H1 (cell line): ENCODE measurements around the gene SLC19A1. TPM values are rescaled to one million over a fixed set of nuclear protein-coding genes. Genes with fewer than 3 reads are reported as not detected.

Source experiments
- CTCF ChIA-PET: fragments of 300-600 bp; sonication (Branson Sonifier 250); formaldehyde crosslinking; loops from one replicate; lab custom pipeline; 2021; ENCODE audit not compliant: partially characterized antibody; lab: Charles Lee
- POLR2A ChIA-PET: fragments of 300-600 bp; sonication (Branson Sonifier 250); formaldehyde crosslinking; loops from one replicate; lab custom pipeline; 2021; ENCODE audit warnings: inconsistent platforms; ENCODE audit not compliant: partially characterized antibody; lab: Charles Lee
- DNase-seq, 2 experiments: peaks; one replicate each; pipeline versions ENCODE4 v3.0.0 to v3.0.0-alpha.2; 2010 to 2022; ENCODE audit warnings: low spot score in 2 of 2, low read depth in 1 of 2, mixed read lengths in 1 of 2
- FAIRE-seq: peaks from 2 replicates; lab custom pipeline; 2011; peaks lifted over from hg19 to GRCh38; lab: Jason Lieb, UNC
- H2AFZ ChIP-seq: 2 replicates; pipeline ENCODE4 v1.8.1; 2012; ENCODE audit warnings: low read length, inconsistent platforms
- H2AK5ac ChIP-seq: 2 replicates; pipeline ENCODE4 v1.6.1; 2013; ENCODE audit warnings: low read depth, low read length
- H2BK120ac ChIP-seq: replicated peaks from 2 replicates; pipeline ENCODE3; 2013; ENCODE audit warnings: low read depth, low read length, inconsistent platforms
- H2BK12ac ChIP-seq: 2 replicates; pipeline ENCODE4 v1.6.1; 2013; ENCODE audit warnings: low read depth, low read length
- H2BK15ac ChIP-seq: 2 replicates; pipeline ENCODE4 v1.6.1; 2013; ENCODE audit warnings: low read length
- H2BK20ac ChIP-seq: 2 replicates; pipeline ENCODE4 v1.6.1; 2013; ENCODE audit warnings: low read length
- H2BK5ac ChIP-seq: 2 replicates; pipeline ENCODE4 v1.6.1; 2013; ENCODE audit warnings: low read depth, low read length
- H3K14ac ChIP-seq: 2 replicates; pipeline ENCODE4 v1.6.1; 2013; ENCODE audit warnings: inconsistent platforms; ENCODE audit not compliant: insufficient read length
- H3K18ac ChIP-seq: 2 replicates; pipeline ENCODE4 v1.6.1; 2013; ENCODE audit warnings: low read length; ENCODE audit errors: extremely low read depth
- H3K23ac ChIP-seq: 2 replicates; pipeline ENCODE4 v1.6.1; 2013; ENCODE audit warnings: inconsistent platforms; ENCODE audit not compliant: insufficient read length
- H3K23me2 ChIP-seq: 2 replicates; pipeline ENCODE4 v1.6.1; 2013; ENCODE audit warnings: low read depth, low read length
- H3K27ac ChIP-seq: 2 replicates; pipeline ENCODE4 v1.6.1; 2011; ENCODE audit warnings: low read depth, low read length, inconsistent platforms
- H3K27me3 ChIP-seq, 4 experiments: replicated peaks in 1 of 4; 1 replicate in 1 of 4; 2 replicates in 3 of 4; pipeline versions ENCODE4 v1.6.1 to v1.8.1; 2011 to 2013; ENCODE audit warnings: low read length in 3 of 4, mild to moderate bottlenecking in 3 of 4, inconsistent platforms in 2 of 4, mixed read lengths in 2 of 4, moderate library complexity in 1 of 4; ENCODE audit not compliant: control insufficient read depth in 3 of 4, insufficient read depth in 3 of 4; ENCODE audit errors: extremely low read depth in 1 of 4
- H3K36me3 ChIP-seq, 4 experiments: 2 replicates each; pipeline versions ENCODE4 v1.6.1 to v1.8.1; 2011 to 2013; ENCODE audit warnings: mild to moderate bottlenecking in 4 of 4, low read length in 3 of 4, moderate library complexity in 2 of 4, control low read depth in 1 of 4, inconsistent platforms in 1 of 4; ENCODE audit not compliant: insufficient read depth in 4 of 4, control insufficient read depth in 2 of 4
- H3K4ac ChIP-seq: replicated peaks from 2 replicates; pipeline ENCODE3; 2013; ENCODE audit warnings: low read length, low read depth, mixed read lengths, inconsistent platforms; ENCODE audit not compliant: insufficient read length
- H3K4me1 ChIP-seq, 4 experiments: replicated peaks in 1 of 4; 1 replicate in 1 of 4; 2 replicates in 3 of 4; pipeline versions ENCODE4 v1.6.1 to v1.8.1; 2011 to 2013; ENCODE audit warnings: low read length in 3 of 4, inconsistent platforms in 2 of 4, mixed read lengths in 1 of 4; ENCODE audit not compliant: insufficient read depth in 4 of 4, control insufficient read depth in 3 of 4
- H3K4me2 ChIP-seq, 2 experiments: 2 replicates each; pipeline versions ENCODE4 v1.6.1 to v1.8.1; 2011 to 2013; ENCODE audit warnings: low read depth in 2 of 2, low read length in 2 of 2, control low read depth in 1 of 2, inconsistent platforms in 1 of 2, mild to moderate bottlenecking in 1 of 2; ENCODE audit not compliant: insufficient read depth in 1 of 2
- H3K4me3 ChIP-seq, 4 experiments: fragments of 200-600, 300-600 bp in 1 of 4; sonication (generic), shearing (Covaris generic), sonication (Bioruptor Twin) in 1 of 4; 2 replicates each; pipeline versions ENCODE4 v1.5.1 to v1.8.1; 2011 to 2016; ENCODE audit warnings: low read length in 4 of 4, low read depth in 3 of 4, control low read depth in 2 of 4, inconsistent platforms in 2 of 4, mild to moderate bottlenecking in 2 of 4, mixed read lengths in 1 of 4, moderate library complexity in 1 of 4; ENCODE audit not compliant: insufficient read depth in 2 of 4; ENCODE audit errors: extremely low read depth in 1 of 4
- H3K56ac ChIP-seq: replicated peaks from 2 replicates; pipeline ENCODE3; 2013; ENCODE audit warnings: low read depth, mild to moderate bottlenecking, mixed read lengths, low read length, inconsistent platforms; ENCODE audit not compliant: insufficient read length
- H3K79me1 ChIP-seq: 2 replicates; pipeline ENCODE4 v1.6.1; 2013; ENCODE audit warnings: low read depth, low read length, control low read depth
- H3K79me2 ChIP-seq, 2 experiments: 2 replicates each; pipeline versions ENCODE4 v1.6.1 to v1.8.1; 2012 to 2013; ENCODE audit warnings: low read length in 2 of 2, mild to moderate bottlenecking in 2 of 2, inconsistent platforms in 1 of 2; ENCODE audit not compliant: insufficient read depth in 2 of 2, control insufficient read depth in 1 of 2
- H3K9ac ChIP-seq, 4 experiments: replicated peaks in 1 of 4; 1 replicate in 1 of 4; 2 replicates in 3 of 4; pipeline versions ENCODE4 v1.6.1 to v1.8.1; 2011 to 2013; ENCODE audit warnings: low read depth in 3 of 4, low read length in 3 of 4, control low read depth in 2 of 4, mild to moderate bottlenecking in 2 of 4, moderate library complexity in 2 of 4, inconsistent platforms in 1 of 4; ENCODE audit errors: extremely low read depth in 1 of 4
- H3K9me3 ChIP-seq, 2 experiments: 2 replicates each; pipeline versions ENCODE4 v1.6.1 to v1.8.1; 2012 to 2013; ENCODE audit warnings: mild to moderate bottlenecking in 2 of 2, moderate library complexity in 2 of 2, control low read depth in 1 of 2, inconsistent platforms in 1 of 2, low read depth in 1 of 2, low read length in 1 of 2, mixed read lengths in 1 of 2; ENCODE audit not compliant: insufficient read depth in 2 of 2
- H4K20me1 ChIP-seq, 2 experiments: replicated peaks in 1 of 2; 2 replicates each; pipeline versions ENCODE3 to v1.8.1; 2011 to 2013; ENCODE audit warnings: inconsistent platforms in 2 of 2, low read length in 2 of 2, mild to moderate bottlenecking in 1 of 2; ENCODE audit not compliant: insufficient read depth in 2 of 2, control insufficient read depth in 1 of 2
- H4K5ac ChIP-seq: 2 replicates; pipeline ENCODE4 v1.6.1; 2013; ENCODE audit warnings: low read length, low read depth, mixed read lengths, inconsistent platforms; ENCODE audit not compliant: insufficient read length
- H4K8ac ChIP-seq: 2 replicates; pipeline ENCODE4 v1.8.0; 2013; ENCODE audit warnings: mild to moderate bottlenecking, moderate library complexity, low read length, inconsistent platforms; ENCODE audit not compliant: insufficient read depth; ENCODE audit errors: extremely low read depth
- H4K91ac ChIP-seq: replicated peaks from 2 replicates; pipeline ENCODE3; 2013; ENCODE audit warnings: low read length, mixed read lengths, inconsistent platforms; ENCODE audit not compliant: insufficient read length
- CEBPB ChIP-seq: IDR thresholded peaks from 2 replicates; pipeline ENCODE4 v1.6.1; 2012; ENCODE audit warnings: low read depth, low read length
- CHD1 ChIP-seq: IDR thresholded peaks from 2 replicates; pipeline ENCODE4 v1.6.1; 2012; ENCODE audit warnings: low read depth, low read length, improper control_type of control experiment
- KDM4A ChIP-seq: IDR thresholded peaks from one replicate; pipeline ENCODE4 v1.7.1; 2012; ENCODE audit warnings: low read depth, mild to moderate bottlenecking, moderate library complexity, low read length, inconsistent platforms; ENCODE audit not compliant: severe bottlenecking
- POLR2A ChIP-seq, 2 experiments: IDR thresholded peaks; 1 replicate in 1 of 2; 2 replicates in 1 of 2; pipeline ENCODE4 v1.6.1; 2011; ENCODE audit warnings: low read depth in 2 of 2, low read length in 2 of 2, mild to moderate bottlenecking in 2 of 2; ENCODE audit errors: control extremely low read depth in 1 of 2
- WGBS, 2 experiments: shearing (Covaris generic) in 1 of 2; methylation state at CpG; one replicate each; pipeline versions ENCODE4 v1.1.6 to v1.1.7; 2013 to 2015; ENCODE audit warnings: low lambda C conversion rate in 2 of 2, mixed read lengths in 2 of 2, inconsistent platforms in 1 of 2, low coverage in 1 of 2, missing lambda C conversion rate in 1 of 2; ENCODE audit not compliant: insufficient replicate concordance in 2 of 2, insufficient coverage in 1 of 2, insufficient read length in 1 of 2; ENCODE audit errors: extremely low coverage in 1 of 2, missing lambda C conversion rate in 1 of 2; 5-methylcytosine and 5-hydroxymethylcytosine counted together
- polyA plus RNA-seq, 7 experiments: library from polyadenylated mRNA; depleted of rRNA in 3 of 7; stranded (reverse) in 5 of 7; unstranded in 2 of 7; fragments of >200 nt in 5 of 7; fragments of 200-250 nt in 2 of 7; gene quantifications; 1 replicate in 5 of 7; 2 replicates in 1 of 7; 4 replicates in 1 of 7; pipeline versions ENCODE4 v1.2.1 to v1.2.3, GENCODE V29; 2011 to 2013; ENCODE audit warnings: missing spikeins in 2 of 7, mixed read lengths in 2 of 7
- total RNA-seq: library from RNA; stranded (reverse); fragmentation: NEBNext Ultra II Directional; extraction: Animal tissue kit (Norgen Biotek cat#: 25700); gene quantifications from 2 replicates; pipeline ENCODE4 v1.2.1, GENCODE V29; 2021

The SLC19A1 gene
- total and polyA plus RNA-seq, 2 of the 8 experiments (the other 6 are each of a cell fraction or from before 2014, with no cell fraction given) = 31.6 to 43.8 TPM

DNA sequence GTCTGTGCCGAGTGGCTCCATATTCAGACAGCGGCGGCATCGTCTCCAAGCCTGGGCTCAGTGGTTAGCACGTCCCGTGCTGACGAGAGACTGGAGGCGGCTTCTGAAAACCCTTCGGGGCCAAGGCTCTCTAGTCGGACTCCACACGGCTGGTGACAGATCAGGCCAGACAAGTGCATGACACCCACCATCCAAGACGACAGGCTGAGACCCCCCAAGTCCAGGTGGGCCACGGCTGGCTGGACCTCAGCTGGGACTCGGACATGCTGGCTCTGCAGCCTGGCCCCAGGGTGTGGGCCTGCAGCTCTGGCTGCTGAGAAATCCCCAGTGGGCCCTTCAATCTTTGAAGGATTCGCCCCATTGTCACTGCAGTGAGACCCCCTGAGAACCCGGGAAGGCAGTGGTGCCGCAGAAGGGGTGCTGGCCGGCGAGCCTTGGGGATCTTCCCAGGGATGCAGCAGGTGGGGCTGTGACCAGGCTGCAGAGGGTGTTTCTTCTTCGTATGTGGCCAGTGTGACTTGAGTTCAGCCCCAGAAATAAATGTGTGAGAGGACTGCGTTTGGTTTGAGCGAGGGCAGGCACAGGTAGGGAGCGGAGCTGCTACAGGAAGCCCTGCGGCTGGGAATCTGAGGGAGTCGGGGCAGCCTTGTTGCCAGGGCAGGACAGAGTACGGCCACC is 15.9 kb upstream of the SLC19A1 start:
- FAIRE-seq = no peak
- Histone ChIP-seq H3K4ac (no peak overlapping the region), H4K91ac (no peak overlapping the region), H3K9me3 (no peaks in the 10 kb centered on the region), H4K8ac (no peak overlapping the region), H3K27ac (no peak overlapping the region), H2BK15ac (no peak overlapping the region), H3K14ac (no peak overlapping the region), H4K20me1 (peaks cover 0 to 2% of the 10 kb centered on the region in 2 experiments), H3K56ac (no peak overlapping the region), H3K4me2 (no peak overlapping the region), H2AK5ac (no peak overlapping the region), H3K79me1 (no peaks in the 10 kb centered on the region), H2BK120ac (no peak overlapping the region), H3K4me1 (peaks cover 0 to 11% (median 2%) of the 10 kb centered on the region in 4 experiments; a peak in 6 of 7 replicates), H2BK5ac (no peak overlapping the region), H2BK20ac (no peak overlapping the region), H3K23ac (no peak overlapping the region), H2BK12ac (no peak overlapping the region), H4K5ac (no peak overlapping the region), H3K9ac (no peak overlapping the region), H2AFZ (no peak overlapping the region), H3K79me2 (no peaks in the 10 kb centered on the region), H3K36me3 (no peaks in the 10 kb centered on the region), H3K23me2 (peaks cover 2% of the 10 kb centered on the region; the same call in 1 of the 2 replicates), H3K4me3 (no peak overlapping the region), H3K27me3 (no peaks in the 10 kb centered on the region; a peak in 1 of 7 replicates), H3K18ac (no peak overlapping the region)
- ChIA-PET POLR2A (interaction anchor here (0.9 to 1.6 kb wide), 2 partner anchors 17 to 39 kb away, joined by 3 read pairs; no protein-coding TSS in a partner anchor), CTCF (interaction anchor here (1.4 to 5.2 kb wide), 6 partner anchors 18 to 264 kb away, joined by 3 to 37 read pairs (median 10); no protein-coding TSS in a partner anchor)
- WGBS, 2 experiments = 91% methylated on average over 25 of the region's 26 CpGs; no CpG with 5 or more reads in 1 of the 2 experiments
- DNase-seq = no peak
- TF ChIP-seq CHD1 = no peak
- no peak for TF ChIP-seq CEBPB
- TF ChIP-seq POLR2A (IDR thresholded peaks at IDR 0.05; ENCODE audit: control extremely low read depth in 1 of 2, low read depth in 2 of 2, low read length in 2 of 2) = no peak
- TF ChIP-seq KDM4A = no peak
